CD4-positive, alpha-beta T cell treated with Interleukin-1 beta for 1 hour (primary cell): ENCODE results near the gene ACSF3.

Source experiments
- DNase-seq, 2 donors: peaks; one replicate each; pipeline ENCODE4 v3.0.0-alpha.2; 2020 to 2022

The ACSF3 gene

GRCh38 chr16:89093602-89094251, at the start of gene ACSF3:
TSS of gene ACSF3 (plus strand) at chr16:89093852. CDS start at chr16:89100682, 6,830 bp downstream.
- peak; percentile 74 to 77 for DNase-seq

DNA sequence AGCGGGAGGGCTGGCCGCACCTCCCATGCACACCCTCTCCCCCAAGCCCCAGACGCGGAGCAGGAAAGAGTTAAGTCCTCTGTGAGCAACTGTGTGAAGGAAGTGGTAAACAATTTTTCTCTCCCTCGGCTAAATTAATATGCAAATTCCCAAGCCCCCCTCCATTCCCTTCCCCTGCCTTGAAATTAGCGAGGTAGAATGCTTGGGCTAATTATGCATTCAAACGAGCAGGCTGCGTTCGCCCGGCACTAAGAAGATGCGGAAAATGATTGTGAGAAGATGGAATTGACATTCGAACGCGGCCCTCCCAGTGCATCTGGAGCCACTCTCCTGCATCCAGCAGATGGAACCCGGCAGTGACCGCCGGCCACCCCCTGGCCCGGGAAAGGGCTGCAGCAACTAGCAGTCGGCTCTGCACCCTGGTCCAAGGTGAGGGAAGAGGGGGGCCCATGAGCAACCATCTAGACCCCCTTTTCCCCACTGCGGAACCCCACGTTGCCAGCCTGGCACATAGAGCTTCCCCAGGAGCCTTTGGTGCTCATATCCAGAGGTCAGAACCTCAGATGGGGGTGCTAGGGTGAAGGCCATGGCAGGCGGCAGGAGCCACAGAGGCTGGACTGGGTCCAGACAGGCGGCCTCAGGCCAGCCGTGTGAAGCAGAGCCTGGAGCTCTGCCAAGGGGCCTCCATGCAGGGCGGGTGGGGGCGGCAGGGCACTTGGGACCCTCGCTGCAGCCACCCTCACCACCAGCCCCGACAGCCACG, 49.1 kb upstream of the ACSF3 start:
- no peak for DNase-seq

- DNase-seq, result no peak
Observed at GRCh38 chr16:89045181-89045815, 48.4 kb upstream of the ACSF3 start.

- no peak for DNase-seq
Observed at GRCh38 chr16:89045881-89046280, 47.8 kb upstream of the ACSF3 start.

DNA sequence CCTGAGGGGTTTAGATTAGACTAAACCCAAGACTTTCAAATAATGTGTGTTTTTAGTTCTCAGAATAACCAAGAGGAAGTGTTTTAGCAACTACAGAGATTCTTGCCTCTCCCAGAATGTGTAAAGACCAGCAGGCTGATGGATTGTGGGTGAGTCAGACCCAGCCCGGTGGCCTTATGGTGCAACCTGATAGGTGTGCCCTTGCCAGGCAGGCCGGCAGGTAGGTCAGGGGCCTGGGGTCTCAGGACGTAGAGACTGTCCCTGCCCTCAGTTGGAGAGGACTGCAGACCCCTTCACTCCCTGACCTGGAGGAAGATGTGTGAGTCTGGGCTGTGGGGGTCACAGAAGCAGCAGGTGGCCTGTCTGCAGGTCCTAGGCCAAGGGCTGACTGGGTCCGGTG, 47.2 kb upstream of the ACSF3 start:
- no peak for DNase-seq

DNA sequence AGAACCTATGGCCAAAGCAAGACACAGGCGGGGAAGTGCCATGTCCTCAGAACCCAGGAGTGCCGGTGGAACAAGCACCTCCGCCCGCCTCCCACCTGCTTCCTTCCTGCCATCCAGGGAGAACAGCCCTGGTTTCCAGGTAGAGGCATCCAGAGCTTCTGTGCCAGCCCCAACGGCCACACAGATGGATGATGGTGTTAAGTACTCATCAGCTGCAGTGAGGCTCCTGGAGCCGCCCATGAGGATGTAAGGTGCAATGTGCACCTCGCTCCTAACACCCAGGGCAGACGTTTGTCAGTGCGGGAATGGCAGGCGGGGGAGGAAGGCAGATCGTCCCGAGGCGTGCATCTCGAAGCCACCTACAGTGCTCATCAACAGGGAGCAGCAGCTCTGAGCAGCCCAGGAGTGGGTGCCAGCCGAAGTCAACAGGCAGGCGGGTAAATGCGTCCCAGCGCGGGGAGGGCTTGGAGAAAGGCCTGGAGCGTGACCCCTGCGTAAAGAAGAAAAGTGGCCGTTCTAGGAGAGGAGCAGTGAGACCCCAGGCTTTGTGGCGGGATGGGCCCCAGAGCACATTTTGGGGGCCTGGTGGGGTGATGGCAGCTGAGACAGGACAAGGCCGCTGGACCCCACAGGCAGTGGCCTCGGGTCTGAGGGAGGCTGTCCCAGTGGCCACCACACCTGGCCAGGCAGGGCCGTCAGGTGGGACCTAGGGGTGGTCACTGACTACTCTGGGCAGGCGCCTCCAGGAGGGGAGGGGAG, 46.1 kb upstream of the ACSF3 start:
- no peak for DNase-seq

DNA sequence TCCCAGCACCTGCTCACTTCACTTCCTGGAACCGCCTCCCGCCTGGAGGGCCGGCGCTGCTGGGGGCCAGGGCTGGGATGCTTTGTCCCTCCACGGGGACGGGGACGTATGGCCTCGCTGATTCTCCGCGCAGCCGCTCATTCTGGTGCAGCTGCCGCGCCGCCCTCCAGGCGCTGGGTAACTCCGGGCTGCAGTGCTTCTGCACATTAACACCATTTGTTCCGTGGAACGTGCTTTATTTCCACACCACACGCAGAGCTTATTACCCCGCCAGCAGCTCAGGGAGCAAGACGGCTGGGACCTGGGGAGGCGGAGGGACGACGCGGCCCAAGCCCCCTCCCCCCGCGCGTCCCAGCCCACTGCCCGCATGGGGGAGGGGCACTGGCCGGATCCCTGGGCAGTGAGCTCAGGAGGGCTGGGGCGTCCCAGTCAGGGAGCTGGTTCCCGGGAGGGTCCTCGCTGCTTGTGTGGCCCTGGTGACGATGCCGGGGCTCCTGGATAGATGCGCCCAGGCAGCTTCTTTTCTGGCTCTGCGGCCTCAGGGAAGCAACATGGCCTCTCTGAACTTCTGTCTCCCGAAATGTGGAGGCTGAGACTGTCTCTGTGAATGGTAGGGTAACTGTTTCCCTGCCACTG, 45.4 kb upstream of the ACSF3 start:
- DNase-seq, result no peak

GRCh38 chr16:89048871-89049422, 44.7 kb upstream of the ACSF3 start:
- DNase-seq, result no peak

DNA sequence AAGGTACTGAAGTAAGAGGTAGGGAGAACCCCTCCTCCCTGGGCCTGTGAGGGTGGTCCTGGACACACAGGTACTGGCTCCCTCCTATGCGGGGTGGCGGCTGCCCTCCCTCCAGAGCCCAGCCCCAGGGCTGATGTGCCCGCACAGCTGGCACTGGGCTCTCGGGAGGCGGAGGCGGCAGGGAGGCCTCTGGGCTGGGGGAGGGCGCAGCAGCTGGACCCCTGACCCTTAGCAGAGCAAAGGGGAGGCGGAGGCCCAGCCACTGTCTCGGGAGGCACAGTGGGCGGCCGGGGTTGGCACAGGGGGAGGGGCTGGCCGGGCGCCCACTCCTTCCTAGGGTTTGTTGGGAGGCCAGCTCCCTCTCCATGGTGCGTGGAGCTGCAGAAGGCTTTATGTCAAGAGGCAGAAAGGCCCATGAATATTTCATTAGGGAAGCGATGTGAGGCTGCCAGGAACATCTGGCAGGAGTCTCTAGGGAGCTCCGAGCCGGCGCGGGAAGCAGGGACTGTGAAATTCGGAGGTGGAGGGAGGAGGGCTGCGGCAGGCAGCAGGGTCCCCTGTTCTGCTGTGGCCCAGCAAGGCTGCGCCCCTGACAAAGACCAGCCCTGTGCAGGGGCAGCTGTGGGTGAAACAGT, 44.1 kb upstream of the ACSF3 start:
- DNase-seq, result no peak

- no peak for DNase-seq
Observed at GRCh38 chr16:89050119-89050867, 43.4 kb upstream of the ACSF3 start.

GRCh38 chr16:89050868-89051311, 42.8 kb upstream of the ACSF3 start:
- DNase-seq, result no peak

- no peak for DNase-seq
Observed at GRCh38 chr16:89051521-89052166, 42.0 kb upstream of the ACSF3 start.

- DNase-seq, result no peak
Observed at GRCh38 chr16:89052191-89052889, 41.3 kb upstream of the ACSF3 start.

GRCh38 chr16:89052890-89053724, 40.5 kb upstream of the ACSF3 start:
- DNase-seq, result peak; percentile 13 to 61

DNA sequence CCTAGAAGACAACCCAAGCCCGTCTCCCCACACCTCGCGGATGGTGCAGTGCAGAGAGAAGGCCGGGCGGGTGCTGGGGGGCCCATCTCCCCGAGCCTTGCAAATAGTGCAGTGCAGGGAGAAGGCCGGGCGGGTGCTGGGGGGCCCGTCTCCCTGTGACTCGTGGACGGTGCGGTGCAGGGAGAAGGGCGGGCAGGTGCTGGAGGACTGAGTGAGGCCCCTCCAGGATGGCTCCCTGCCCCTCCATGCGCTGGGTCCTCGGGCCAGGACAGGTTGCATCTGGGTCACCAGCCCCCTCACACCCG, 40.0 kb upstream of the ACSF3 start:
- DNase-seq, result no peak

GRCh38 chr16:89054261-89054661, 39.4 kb upstream of the ACSF3 start:
- DNase-seq, result no peak

GRCh38 chr16:89054714-89055113, 38.9 kb upstream of the ACSF3 start:
- DNase-seq, result no peak

DNA sequence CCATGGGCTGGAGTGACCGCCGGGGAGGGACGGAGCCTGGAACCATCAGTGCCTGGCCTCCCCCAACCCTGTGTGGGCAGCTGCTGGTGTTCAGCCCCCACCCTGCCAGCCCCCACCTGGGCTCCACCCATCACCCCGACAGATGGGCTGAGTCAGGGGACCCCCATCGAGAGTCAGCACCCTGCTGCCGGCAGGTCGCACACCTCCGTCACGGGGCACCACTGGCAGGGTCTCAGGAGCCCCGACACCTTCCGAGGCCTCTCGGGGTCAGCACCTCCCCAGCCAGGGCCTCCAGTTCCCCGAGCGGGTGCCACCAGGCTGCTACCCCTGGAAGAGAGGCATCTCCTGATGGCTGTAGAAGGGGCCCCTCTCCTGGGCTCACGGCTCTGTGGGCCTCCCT, 38.3 kb upstream of the ACSF3 start:
- no peak for DNase-seq

- DNase-seq, result no peak
Observed at GRCh38 chr16:89055894-89056555, 37.6 kb upstream of the ACSF3 start.
